Measurements from ENCODE around the gene BTBD9.

DNA sequence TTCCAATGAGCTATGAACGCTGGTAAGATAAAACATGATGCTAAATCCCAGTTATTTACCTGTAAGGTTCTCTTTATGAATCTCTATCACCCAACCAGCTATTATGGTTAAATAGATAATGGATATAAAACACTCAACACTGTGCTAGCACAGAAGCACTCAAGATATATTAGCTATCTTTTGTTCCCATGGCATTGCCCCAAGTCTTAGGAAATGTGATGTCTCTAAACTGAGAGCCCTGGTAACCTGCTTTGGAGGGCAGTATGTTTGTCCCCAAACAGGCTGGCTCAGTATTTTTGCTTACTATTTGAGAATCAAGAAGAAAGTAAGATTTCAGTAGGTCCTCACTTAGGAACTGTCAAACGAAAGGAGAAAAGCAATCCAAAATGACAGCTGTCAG is 90.5 kb downstream of the BTBD9 start:
- TF ChIP-seq, protein P1, sequence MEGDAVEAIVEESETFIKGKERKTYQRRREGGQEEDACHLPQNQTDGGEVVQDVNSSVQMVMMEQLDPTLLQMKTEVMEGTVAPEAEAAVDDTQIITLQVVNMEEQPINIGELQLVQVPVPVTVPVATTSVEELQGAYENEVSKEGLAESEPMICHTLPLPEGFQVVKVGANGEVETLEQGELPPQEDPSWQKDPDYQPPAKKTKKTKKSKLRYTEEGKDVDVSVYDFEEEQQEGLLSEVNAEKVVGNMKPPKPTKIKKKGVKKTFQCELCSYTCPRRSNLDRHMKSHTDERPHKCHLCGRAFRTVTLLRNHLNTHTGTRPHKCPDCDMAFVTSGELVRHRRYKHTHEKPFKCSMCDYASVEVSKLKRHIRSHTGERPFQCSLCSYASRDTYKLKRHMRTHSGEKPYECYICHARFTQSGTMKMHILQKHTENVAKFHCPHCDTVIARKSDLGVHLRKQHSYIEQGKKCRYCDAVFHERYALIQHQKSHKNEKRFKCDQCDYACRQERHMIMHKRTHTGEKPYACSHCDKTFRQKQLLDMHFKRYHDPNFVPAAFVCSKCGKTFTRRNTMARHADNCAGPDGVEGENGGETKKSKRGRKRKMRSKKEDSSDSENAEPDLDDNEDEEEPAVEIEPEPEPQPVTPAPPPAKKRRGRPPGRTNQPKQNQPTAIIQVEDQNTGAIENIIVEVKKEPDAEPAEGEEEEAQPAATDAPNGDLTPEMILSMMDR (IDR thresholded peaks at IDR 0.05) = no peak
- TF ChIP-seq POLR2A (IDR thresholded peaks at IDR 0.05) (no peak), EP300 (IDR thresholded peaks at IDR 0.05; ENCODE audit: low read depth) (no peak), POLR2AphosphoS5 (IDR thresholded peaks at IDR 0.05) (no peak)

Data from transverse colon (tissue), 4 donors.